ENCODE data around the gene SFR1.

Gene SFR1

GRCh38 chr10:104104926-104105325 lies 17.0 kb upstream of the SFR1 start:
- no peak for DNase-seq (ENCODE audit: low read depth in 2 of 2, low spot score in 1 of 2)

- no peak for DNase-seq (ENCODE audit: low read depth in 2 of 2, low spot score in 1 of 2)
Observed at GRCh38 chr10:104109908-104110662, 11.9 kb upstream of the SFR1 start.

- no peak for DNase-seq (ENCODE audit: low read depth in 2 of 2, low spot score in 1 of 2)
Observed at GRCh38 chr10:104113376-104113956, 8.5 kb upstream of the SFR1 start.

GRCh38 chr10:104117839-104118323 lies 4.1 kb upstream of the SFR1 start:
- DNase-seq (ENCODE audit: low read depth in 2 of 2, low spot score in 1 of 2), result no peak

GRCh38 chr10:104119996-104120395 lies 2.0 kb upstream of the SFR1 start:
- DNase-seq (ENCODE audit: low read depth in 2 of 2, low spot score in 1 of 2), result no peak

GRCh38 chr10:104120512-104120902 lies 1.5 kb upstream of the SFR1 start:
- DNase-seq (ENCODE audit: low read depth in 2 of 2, low spot score in 1 of 2), result no peak

- peak; percentile 62 to 68 for DNase-seq (ENCODE audit: low read depth in 2 of 2, low spot score in 1 of 2)
Observed at GRCh38 chr10:104120903-104121484, 977 bp upstream of the SFR1 start.

- no peak for DNase-seq (ENCODE audit: low read depth in 2 of 2, low spot score in 1 of 2)
Observed at GRCh38 chr10:104122225-104123107, 495 bp downstream of the SFR1 start.

GRCh38 chr10:104123397-104123796 lies 1.4 kb downstream of the SFR1 start:
- DNase-seq (ENCODE audit: low read depth in 2 of 2, low spot score in 1 of 2), result no peak

GRCh38 chr10:104127411-104127810 lies 5.4 kb downstream of the SFR1 start:
- DNase-seq (ENCODE audit: low read depth in 2 of 2, low spot score in 1 of 2), result no peak

- DNase-seq (ENCODE audit: low read depth in 2 of 2, low spot score in 1 of 2), result no peak
Observed at GRCh38 chr10:104128214-104128613, 6.2 kb downstream of the SFR1 start.

GRCh38 chr10:104130041-104130440 lies 8.1 kb downstream of the SFR1 start:
- DNase-seq (ENCODE audit: low read depth in 2 of 2, low spot score in 1 of 2), result no peak

- DNase-seq (ENCODE audit: low read depth in 2 of 2, low spot score in 1 of 2), result no peak
Observed at GRCh38 chr10:104138131-104138530, 16.2 kb downstream of the SFR1 start.

GRCh38 chr10:104139221-104139620 lies 17.2 kb downstream of the SFR1 start:
- DNase-seq (ENCODE audit: low read depth in 2 of 2, low spot score in 1 of 2), result no peak

GRCh38 chr10:104142081-104142480 lies 20.1 kb downstream of the SFR1 start:
- no peak for DNase-seq (ENCODE audit: low read depth in 2 of 2, low spot score in 1 of 2)

- DNase-seq (ENCODE audit: low read depth in 2 of 2, low spot score in 1 of 2), result no peak
Observed at GRCh38 chr10:104143829-104144228, 21.9 kb downstream of the SFR1 start.

- no peak for DNase-seq (ENCODE audit: low read depth in 2 of 2, low spot score in 1 of 2)
Observed at GRCh38 chr10:104144931-104145330, 23.0 kb downstream of the SFR1 start.

GRCh38 chr10:104146882-104147281 lies 24.9 kb downstream of the SFR1 start:
- DNase-seq (ENCODE audit: low read depth in 2 of 2, low spot score in 1 of 2), result no peak

GRCh38 chr10:104150139-104150538 lies 28.2 kb downstream of the SFR1 start:
- no peak for DNase-seq (ENCODE audit: low read depth in 2 of 2, low spot score in 1 of 2)

GRCh38 chr10:104151737-104152136 lies 29.8 kb downstream of the SFR1 start:
- DNase-seq (ENCODE audit: low read depth in 2 of 2, low spot score in 1 of 2), result no peak

- no peak for DNase-seq (ENCODE audit: low read depth in 2 of 2, low spot score in 1 of 2)
Observed at GRCh38 chr10:104155591-104155990, 33.6 kb downstream of the SFR1 start.

All from stimulated activated CD8-positive, alpha-beta memory T cell treated with anti-CD3 and anti-CD28 coated beads, Interleukin-4, amount 100 ng/mL, for 4 hours (primary cell).